WERI-Rb-1 (cell line): ENCODE results near the gene TRNT1.

Source experiments
- DNase-seq: peaks from one replicate; pipeline ENCODE4 v3.0.0-alpha.2; 2020
- H3K27ac ChIP-seq: fragments of 250-450 bp; sonication (Bioruptor Pico); 2 replicates; pipeline ENCODE4 v1.5.1; 2020; ENCODE audit warnings: mild to moderate bottlenecking, moderate library complexity
- H3K27me3 ChIP-seq: fragments of 250-450 bp; sonication (Bioruptor Pico); 2 replicates; pipeline ENCODE4 v1.5.1; 2021; ENCODE audit warnings: mild to moderate bottlenecking, low read depth, moderate library complexity; ENCODE audit not compliant: insufficient read depth, severe bottlenecking
- H3K36me3 ChIP-seq: fragments of 250-450 bp; sonication (Bioruptor Pico); 2 replicates; pipeline ENCODE4 v1.5.1; 2020; ENCODE audit warnings: mild to moderate bottlenecking, moderate library complexity
- H3K4me3 ChIP-seq: 2 replicates; pipeline ENCODE4 v1.5.1; 2011; ENCODE audit warnings: low read depth, mild to moderate bottlenecking, control low read depth, low read length
- H3K9me3 ChIP-seq: fragments of 250-450 bp; sonication (Bioruptor Pico); 2 replicates; pipeline ENCODE4 v1.5.1; 2021; ENCODE audit warnings: mild to moderate bottlenecking, moderate library complexity; ENCODE audit not compliant: severe bottlenecking
- CTCF ChIP-seq: IDR thresholded peaks from 2 replicates; pipeline ENCODE4 v1.5.1; 2011; ENCODE audit warnings: low read depth, mild to moderate bottlenecking, control low read depth, inconsistent platforms, low read length

Gene TRNT1

GRCh38 chr3:3180456-3180855, 53.7 kb downstream of the TRNT1 start:
- Histone ChIP-seq H3K27ac (no peak overlapping the region), H3K9me3 (no peaks in the 10 kb centered on the region), H3K27me3 (no peaks in the 10 kb centered on the region), H3K4me3 (no peak overlapping the region), H3K36me3 (peaks cover 2% of the 10 kb centered on the region; the same call in 1 of the 2 replicates)
- DNase-seq: no peak
- TF ChIP-seq CTCF: no peak

DNA sequence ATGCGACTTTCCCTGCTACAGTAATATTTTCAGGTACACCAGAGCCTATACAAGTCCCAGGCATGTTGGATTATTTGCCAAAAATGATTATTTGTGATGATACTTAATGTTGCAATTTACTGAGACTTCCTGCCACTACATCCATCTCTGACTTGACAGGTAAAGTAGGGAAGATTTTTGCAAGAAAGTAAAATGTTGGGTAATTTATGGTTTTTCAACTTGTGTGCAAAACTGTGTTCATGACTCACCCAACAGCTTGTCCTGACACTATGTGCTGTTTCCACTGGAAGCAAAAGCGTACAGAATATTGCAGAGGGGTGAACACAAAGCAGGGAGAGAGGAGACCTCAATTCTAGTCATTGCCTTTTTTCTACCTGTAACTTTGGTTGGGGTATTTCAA, 58.1 kb downstream of the TRNT1 start:
- Histone ChIP-seq H3K36me3 (no peaks in the 10 kb centered on the region), H3K27ac (no peak overlapping the region), H3K4me3 (no peak overlapping the region), H3K9me3 (peaks cover 5% of the 10 kb centered on the region), H3K27me3 (no peaks in the 10 kb centered on the region)
- no peak for DNase-seq
- TF ChIP-seq CTCF: no peak

DNA sequence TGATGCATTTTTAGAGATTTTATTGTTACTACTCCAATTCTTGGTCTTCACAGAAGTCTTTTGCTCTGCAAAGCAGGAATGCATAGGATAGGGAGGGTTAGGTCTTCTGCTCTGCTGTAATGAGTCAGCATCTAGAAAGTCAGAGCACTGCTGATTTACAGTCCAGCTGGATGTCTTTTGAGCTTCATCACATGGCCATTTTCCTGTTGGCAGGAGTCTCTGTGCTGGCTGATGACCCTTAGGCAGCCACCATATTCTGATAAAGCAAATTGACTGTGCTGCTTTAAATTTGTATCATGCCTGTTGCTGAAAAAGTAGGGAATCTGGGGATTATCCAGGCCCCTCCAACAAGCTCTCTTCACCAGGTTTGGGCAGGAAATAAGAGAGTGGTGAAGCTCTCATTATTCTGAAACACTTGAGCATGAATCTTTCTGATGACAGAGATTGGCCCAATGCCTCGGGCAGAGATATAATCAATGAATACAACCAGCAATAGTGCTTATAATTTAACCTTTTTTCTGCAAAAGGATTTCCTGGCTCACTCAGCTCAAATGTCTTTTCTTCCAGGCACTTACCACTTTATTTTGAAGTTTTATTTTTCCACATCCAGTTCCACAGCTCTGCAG, 62.5 kb downstream of the TRNT1 start:
- H3K9me3 ChIP-seq: peaks cover 5% of the 10 kb centered on the region
- H3K4me3 ChIP-seq: no peak overlapping the region
- no peak overlapping the region for H3K27ac ChIP-seq
- no peak for DNase-seq
- no peaks in the 10 kb centered on the region for H3K27me3 ChIP-seq
- no peaks in the 10 kb centered on the region for H3K36me3 ChIP-seq
- TF ChIP-seq CTCF: no peak

DNA sequence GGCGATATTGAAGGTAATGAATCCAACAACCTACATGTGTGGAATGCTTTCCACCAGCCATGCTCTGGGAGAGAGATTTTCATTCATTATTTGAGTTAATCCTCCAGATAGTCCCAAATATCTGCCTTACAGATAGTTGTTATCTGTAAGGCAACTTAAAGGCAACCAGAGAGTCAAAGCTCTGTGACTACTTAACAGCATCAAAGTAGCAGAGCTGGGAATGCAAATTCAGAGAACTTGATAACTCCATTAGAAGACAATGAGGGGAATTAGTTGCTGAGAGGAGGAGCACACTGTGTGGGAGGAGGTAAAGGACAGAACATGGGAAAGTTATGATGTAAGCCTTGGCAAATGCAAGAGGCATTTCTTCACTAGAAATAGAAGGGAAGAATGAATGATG, 63.2 kb downstream of the TRNT1 start:
- no peak for TF ChIP-seq CTCF
- no peak overlapping the region for H3K27ac ChIP-seq
- no peaks in the 10 kb centered on the region for H3K27me3 ChIP-seq

DNA sequence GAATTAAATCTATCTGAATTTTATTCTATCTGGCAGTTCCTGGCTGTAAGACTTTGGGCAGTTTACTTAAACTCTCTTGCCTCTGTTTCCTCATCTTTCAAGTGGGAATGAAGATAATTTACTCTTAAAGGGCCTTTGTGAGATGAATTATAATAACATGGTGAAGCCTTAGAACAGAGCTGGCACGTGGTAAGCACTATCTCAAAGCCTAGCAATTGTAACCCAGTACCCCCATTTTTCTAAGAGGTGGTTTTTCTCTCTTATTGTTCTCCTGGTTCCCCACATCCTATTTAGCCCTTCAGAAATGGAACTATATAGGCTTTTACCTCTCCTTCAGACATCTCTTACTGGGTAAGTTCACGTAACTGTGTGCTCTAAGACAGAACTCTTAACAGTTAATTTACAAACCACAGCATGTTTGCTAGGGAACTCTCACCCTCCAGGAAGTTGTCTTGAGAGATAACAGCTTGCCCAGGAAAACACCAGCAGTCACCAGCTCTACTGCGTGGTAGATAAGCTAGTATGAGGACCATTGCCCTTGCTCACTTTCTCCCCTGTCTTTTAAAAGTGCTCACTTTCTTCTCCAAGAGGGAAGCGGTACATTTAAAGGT, 65.0 kb downstream of the TRNT1 start:
- H3K9me3 ChIP-seq: peaks cover 2% of the 10 kb centered on the region
- no peaks in the 10 kb centered on the region for H3K36me3 ChIP-seq
- H3K27ac ChIP-seq: no peak overlapping the region
- H3K4me3 ChIP-seq: no peak overlapping the region
- no peak for TF ChIP-seq CTCF
- DNase-seq: no peak
- no peaks in the 10 kb centered on the region for H3K27me3 ChIP-seq

More for the DNA sequence above, 63.2 kb downstream of the TRNT1 start:
- no peak for DNase-seq
- peaks cover 5% of the 10 kb centered on the region for H3K9me3 ChIP-seq
- H3K4me3 ChIP-seq: no peak overlapping the region
- no peaks in the 10 kb centered on the region for H3K36me3 ChIP-seq

GRCh38 chr3:3192286-3192675, 65.5 kb downstream of the TRNT1 start:
- no peak for DNase-seq
- H3K4me3 ChIP-seq: no peak overlapping the region
- H3K36me3 ChIP-seq: no peaks in the 10 kb centered on the region
- no peaks in the 10 kb centered on the region for H3K27me3 ChIP-seq
- H3K27ac ChIP-seq: no peak overlapping the region
- no peaks in the 10 kb centered on the region for H3K9me3 ChIP-seq
- TF ChIP-seq CTCF: no peak
